GM19240 (cell line): ENCODE results near the gene BSN.
"Not testable (repeated sequence)": the region's sequence is repeated elsewhere in the genome, so short reads cannot be mapped to it uniquely, and the experiment has no call there.

Experiments
- DNase-seq: peaks from one replicate; pipeline ENCODE4 v3.0.0; 2011; ENCODE audit warnings: low spot score; ENCODE audit not compliant: insufficient read length

The BSN gene

GRCh38 chr3:49694409-49695070, 140.3 kb downstream of the BSN start:
- DNase-seq = not testable (repeated sequence)

- DNase-seq = not testable (repeated sequence)
Observed at GRCh38 chr3:49695350-49696015, 141.2 kb downstream of the BSN start.

GRCh38 chr3:49699281-49699979, 145.2 kb downstream of the BSN start:
- no peak for DNase-seq

GRCh38 chr3:49700014-49700413, 145.7 kb downstream of the BSN start:
- DNase-seq = no peak

GRCh38 chr3:49700453-49701128, 146.3 kb downstream of the BSN start:
- no peak for DNase-seq

- DNase-seq = no peak
Observed at GRCh38 chr3:49701388-49702077, 147.3 kb downstream of the BSN start.

GRCh38 chr3:49702672-49703071, 148.4 kb downstream of the BSN start:
- no peak for DNase-seq

- peak; percentile 75 for DNase-seq
Observed at GRCh38 chr3:49703443-49703927, 149.2 kb downstream of the BSN start.

- no peak for DNase-seq
Observed at GRCh38 chr3:49703956-49704355, 149.7 kb downstream of the BSN start.

- DNase-seq = no peak
Observed at GRCh38 chr3:49704629-49705028, 150.4 kb downstream of the BSN start.

- no peak for DNase-seq
Observed at GRCh38 chr3:49705390-49705960, 151.2 kb downstream of the BSN start.

GRCh38 chr3:49706456-49707112, 152.3 kb downstream of the BSN start:
- no peak for DNase-seq

- no peak for DNase-seq
Observed at GRCh38 chr3:49707113-49707480, 152.8 kb downstream of the BSN start.

GRCh38 chr3:49709852-49710251, 155.6 kb downstream of the BSN start:
- DNase-seq = no peak

GRCh38 chr3:49711489-49711888, 157.2 kb downstream of the BSN start:
- DNase-seq = no peak

- no peak for DNase-seq
Observed at GRCh38 chr3:49712166-49712565, 157.9 kb downstream of the BSN start.

GRCh38 chr3:49712631-49713317, 158.5 kb downstream of the BSN start:
- DNase-seq = no peak

GRCh38 chr3:49713336-49714105, 159.2 kb downstream of the BSN start:
- no peak for DNase-seq
